ENCODE results near the gene RNF128.

GRCh38 chrX:106692425-106693065 lies 34.0 kb upstream of the RNF128 start:
- TF ChIP-seq CTCF (IDR thresholded peaks at IDR 0.05) (peak in 3 of 6 experiments; percentile 15 to 41 (median 27)), POLR2A (IDR thresholded peaks at IDR 0.05) (no peak)
